ENCODE measurements around the gene NKAPL. TPM values are rescaled to one million over a fixed set of nuclear protein-coding genes. Genes with fewer than 3 reads are reported as not detected.

NKAPL gene
- polyA plus RNA-seq, 1 donor (not counting 4 experiments of a cell fraction or from before 2014, with no cell fraction given): 0.35 TPM

GRCh38 chr6:28251661-28252008 is 7.5 kb upstream of the NKAPL start:
- H3K9me1 ChIP-seq (ENCODE audit: control insufficient read depth, extremely low read depth, insufficient read depth, low read length): no peaks in the 10 kb centered on the region
- DNase-seq (ENCODE audit: low read depth, low spot score) (no peak), FAIRE-seq (no peak)
- peaks cover 14% of the 10 kb centered on the region for H3K4me1 ChIP-seq (ENCODE audit: control insufficient read depth, extremely low read depth, insufficient read depth, low read length)
- H3K79me2 ChIP-seq (ENCODE audit: control insufficient read depth, insufficient read depth, low read length): peaks cover 14% of the 10 kb centered on the region
- H4K20me1 ChIP-seq (ENCODE audit: control insufficient read depth, extremely low read depth, insufficient read depth, low read length): no peaks in the 10 kb centered on the region
- H3K4me3 ChIP-seq (ENCODE audit: control insufficient read depth in 2 of 3, extremely low read depth in 1 of 3, insufficient read depth in 2 of 3, low read depth in 1 of 3, low read length in 3 of 3): peak overlapping the region; percentile 84 to 92 (median 89)
- dilution Hi-C loops (cut with MboI; ENCODE audit: extremely low pct_ligation_motif_present, low sequenced_read_pairs): no loop called here
- H3K9me3 ChIP-seq (ENCODE audit: control insufficient read depth, low read depth, low read length): no peaks in the 10 kb centered on the region
- TF ChIP-seq CTCF (optimal IDR thresholded peaks at IDR 0.05 in 1 of 3, IDR thresholded peaks at IDR 0.05 in 1 of 3, conservative IDR thresholded peaks at IDR 0.05 in 1 of 3; ENCODE audit: extremely low read depth in 1 of 3, insufficient read depth in 2 of 3, low read length in 3 of 3) (no peak), EZH2 (IDR thresholded peaks at IDR 0.05; ENCODE audit: low read length) (no peak)
- H2AFZ ChIP-seq (ENCODE audit: control insufficient read depth, low read length): peak overlapping the region; percentile 93
- H3K9ac ChIP-seq (ENCODE audit: control insufficient read depth, extremely low read depth, insufficient read depth, low read length): peak overlapping the region; percentile 75
- H3K27ac ChIP-seq (ENCODE audit: control insufficient read depth, insufficient read depth, low read length): peak overlapping the region; percentile 21
- H3K36me3 ChIP-seq (ENCODE audit: control insufficient read depth in 2 of 2, extremely low read depth in 1 of 2, insufficient read depth in 2 of 2, low read length in 2 of 2): peaks cover 0 to 5% of the 10 kb centered on the region in 2 experiments
- H3K4me2 ChIP-seq (ENCODE audit: control insufficient read depth, extremely low read depth, insufficient read depth, low read depth, low read length): peak overlapping the region; percentile 80
- no peaks in the 10 kb centered on the region for H3K27me3 ChIP-seq (ENCODE audit: control insufficient read depth, extremely low read depth, insufficient read depth, low read length)

GRCh38 chr6:28252009-28252975 is 6.8 kb upstream of the NKAPL start, which contains the start of gene ZKSCAN4:
TSS of gene ZKSCAN4 (minus strand) at chr6:28252269. CDS start at chr6:28251980, 289 bp downstream.
- FAIRE-seq: peak; percentile 80
- TF ChIP-seq EZH2 (IDR thresholded peaks at IDR 0.05; ENCODE audit: low read length) (no peak), CTCF (optimal IDR thresholded peaks at IDR 0.05 in 1 of 3, IDR thresholded peaks at IDR 0.05 in 1 of 3, conservative IDR thresholded peaks at IDR 0.05 in 1 of 3; ENCODE audit: extremely low read depth in 1 of 3, insufficient read depth in 2 of 3, low read length in 3 of 3) (no peak)
- no peaks in the 10 kb centered on the region for H3K9me3 ChIP-seq (ENCODE audit: control insufficient read depth, low read depth, low read length)
- H3K4me2 ChIP-seq (ENCODE audit: control insufficient read depth, extremely low read depth, insufficient read depth, low read depth, low read length): peak within 1 kb of the TSS; percentile 80
- peak within 1 kb of the TSS; percentile 21 for H3K27ac ChIP-seq (ENCODE audit: control insufficient read depth, insufficient read depth, low read length)
- peak within 1 kb of the TSS; percentile 84 to 92 (median 89) for H3K4me3 ChIP-seq (ENCODE audit: control insufficient read depth in 2 of 3, extremely low read depth in 1 of 3, insufficient read depth in 2 of 3, low read depth in 1 of 3, low read length in 3 of 3)
- peak within 1 kb of the TSS; percentile 75 for H3K9ac ChIP-seq (ENCODE audit: control insufficient read depth, extremely low read depth, insufficient read depth, low read length)
- dilution Hi-C loops (cut with MboI; ENCODE audit: extremely low pct_ligation_motif_present, low sequenced_read_pairs): no loop called here
- H3K79me2 ChIP-seq (ENCODE audit: control insufficient read depth, insufficient read depth, low read length): peaks cover 14% of the 10 kb centered on the region
- no peaks in the 10 kb centered on the region for H3K27me3 ChIP-seq (ENCODE audit: control insufficient read depth, extremely low read depth, insufficient read depth, low read length)
- DNase-seq (ENCODE audit: low read depth, low spot score): peak; percentile 44
- no peaks in the 10 kb centered on the region for H3K9me1 ChIP-seq (ENCODE audit: control insufficient read depth, extremely low read depth, insufficient read depth, low read length)
- H2AFZ ChIP-seq (ENCODE audit: control insufficient read depth, low read length): peak within 1 kb of the TSS; percentile 93
- H3K36me3 ChIP-seq (ENCODE audit: control insufficient read depth in 2 of 2, extremely low read depth in 1 of 2, insufficient read depth in 2 of 2, low read length in 2 of 2): peaks cover 0 to 3% of the 10 kb centered on the region in 2 experiments
- no peaks in the 10 kb centered on the region for H4K20me1 ChIP-seq (ENCODE audit: control insufficient read depth, extremely low read depth, insufficient read depth, low read length)
- peaks cover 14% of the 10 kb centered on the region for H3K4me1 ChIP-seq (ENCODE audit: control insufficient read depth, extremely low read depth, insufficient read depth, low read length)
